ENCODE results near the gene ZNF581.

DNA sequence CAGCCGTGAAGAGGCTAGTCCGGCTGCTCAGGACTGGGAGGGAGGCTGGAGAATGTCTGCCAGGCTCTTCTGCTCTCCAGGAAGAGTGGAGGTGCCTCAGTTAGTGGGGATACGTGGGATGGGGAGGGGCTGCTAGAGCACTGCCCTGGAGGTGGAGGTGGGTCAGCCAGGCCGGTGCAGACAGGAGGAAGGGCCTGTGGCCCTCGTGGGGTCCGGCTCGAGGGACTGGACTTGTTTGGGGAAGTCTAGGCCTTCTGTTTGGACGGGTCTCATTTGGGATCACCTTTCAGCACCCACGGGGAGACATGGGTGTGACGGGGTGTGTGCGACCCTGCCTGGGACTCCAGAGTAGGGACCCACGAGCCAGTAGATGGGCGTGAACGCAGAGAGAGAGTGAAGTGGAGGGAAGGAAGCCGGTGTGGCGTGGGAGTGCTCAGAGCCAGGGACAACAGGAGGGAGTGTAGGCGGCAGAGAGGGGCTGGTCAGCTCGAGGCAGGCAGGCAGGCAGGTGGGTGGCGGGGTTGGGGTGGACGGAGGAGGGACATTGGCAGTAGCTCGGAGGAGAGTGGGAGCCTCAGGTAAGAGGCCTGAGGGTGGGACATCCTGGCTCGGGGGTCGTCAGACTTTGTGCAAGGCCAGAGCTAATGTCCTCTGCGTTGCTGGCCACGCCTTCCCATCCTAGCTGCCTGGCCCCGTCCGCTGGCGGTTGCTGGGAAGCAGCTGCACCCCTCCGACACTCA, 43.0 kb downstream of the ZNF581 start:
- TF ChIP-seq, protein P1, sequence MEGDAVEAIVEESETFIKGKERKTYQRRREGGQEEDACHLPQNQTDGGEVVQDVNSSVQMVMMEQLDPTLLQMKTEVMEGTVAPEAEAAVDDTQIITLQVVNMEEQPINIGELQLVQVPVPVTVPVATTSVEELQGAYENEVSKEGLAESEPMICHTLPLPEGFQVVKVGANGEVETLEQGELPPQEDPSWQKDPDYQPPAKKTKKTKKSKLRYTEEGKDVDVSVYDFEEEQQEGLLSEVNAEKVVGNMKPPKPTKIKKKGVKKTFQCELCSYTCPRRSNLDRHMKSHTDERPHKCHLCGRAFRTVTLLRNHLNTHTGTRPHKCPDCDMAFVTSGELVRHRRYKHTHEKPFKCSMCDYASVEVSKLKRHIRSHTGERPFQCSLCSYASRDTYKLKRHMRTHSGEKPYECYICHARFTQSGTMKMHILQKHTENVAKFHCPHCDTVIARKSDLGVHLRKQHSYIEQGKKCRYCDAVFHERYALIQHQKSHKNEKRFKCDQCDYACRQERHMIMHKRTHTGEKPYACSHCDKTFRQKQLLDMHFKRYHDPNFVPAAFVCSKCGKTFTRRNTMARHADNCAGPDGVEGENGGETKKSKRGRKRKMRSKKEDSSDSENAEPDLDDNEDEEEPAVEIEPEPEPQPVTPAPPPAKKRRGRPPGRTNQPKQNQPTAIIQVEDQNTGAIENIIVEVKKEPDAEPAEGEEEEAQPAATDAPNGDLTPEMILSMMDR (IDR thresholded peaks at IDR 0.05), result no peak
- TF ChIP-seq POLR2A (IDR thresholded peaks at IDR 0.05), result no peak

All from thyroid gland (tissue), 4 donors.